ENCODE measurements around the gene FRMD8. TPM values are rescaled to one million over a fixed set of nuclear protein-coding genes. Genes with fewer than 3 reads are reported as not detected.

FRMD8 gene, protein sequence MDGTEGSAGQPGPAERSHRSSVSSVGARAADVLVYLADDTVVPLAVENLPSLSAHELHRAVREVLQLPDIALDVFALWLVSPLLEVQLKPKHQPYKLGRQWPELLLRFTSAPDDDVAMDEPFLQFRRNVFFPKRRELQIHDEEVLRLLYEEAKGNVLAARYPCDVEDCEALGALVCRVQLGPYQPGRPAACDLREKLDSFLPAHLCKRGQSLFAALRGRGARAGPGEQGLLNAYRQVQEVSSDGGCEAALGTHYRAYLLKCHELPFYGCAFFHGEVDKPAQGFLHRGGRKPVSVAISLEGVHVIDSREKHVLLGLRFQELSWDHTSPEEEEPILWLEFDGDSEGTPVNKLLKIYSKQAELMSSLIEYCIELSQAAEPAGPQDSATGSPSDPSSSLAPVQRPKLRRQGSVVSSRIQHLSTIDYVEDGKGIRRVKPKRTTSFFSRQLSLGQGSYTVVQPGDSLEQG
- total RNA-seq (2022; extraction: Qiagen RNA extraction; ENCODE audit: low read depth), result 38.6 to 57.7 TPM (median 48.3 TPM) in 5 replicates

GRCh38 chr11:65386307-65387140, at the start of gene FRMD8:
FRMD8 (plus strand) TSS chr11:65386637; CDS start chr11:65387037, 400 bp downstream.

GRCh38 chr11:65354265-65355012, 32.0 kb upstream of the FRMD8 start, which contains the start of gene TIGD3:
TIGD3 (plus strand) TSS chr11:65354751; CDS start chr11:65355809, 1,058 bp downstream.

GRCh38 chr11:65382033-65382803, 4.2 kb upstream of the FRMD8 start, which contains the start of gene SLC25A45:
SLC25A45 (minus strand) TSS chr11:65382646; CDS start chr11:65381951, 695 bp downstream.

GRCh38 chr11:65422633-65423515, 36.4 kb downstream of the FRMD8 start, which contains the start of gene NEAT1:
NEAT1 (plus strand) TSS chr11:65422798.

Other genes with a start within 250 kb of the FRMD8 start
- gene SPDYC, start 216.4 kb upstream of the FRMD8 start, total RNA-seq (2022; extraction: Qiagen RNA extraction; ENCODE audit: low read depth), result not detected in 5 replicates
- gene CAPN1, start 204.7 kb upstream of the FRMD8 start, total RNA-seq (2022; extraction: Qiagen RNA extraction; ENCODE audit: low read depth), result 90.5 to 114 TPM (median 104 TPM) in 5 replicates
- gene POLA2, start 124.7 kb upstream of the FRMD8 start, total RNA-seq (2022; extraction: Qiagen RNA extraction; ENCODE audit: low read depth), result 13.0 to 21.6 TPM (median 16.9 TPM) in 5 replicates
- gene CDC42EP2, start 71.8 kb upstream of the FRMD8 start, total RNA-seq (2022; extraction: Qiagen RNA extraction; ENCODE audit: low read depth), result 12.9 to 17.9 TPM (median 15.8 TPM) in 5 replicates
- gene DPF2, start 52.8 kb upstream of the FRMD8 start, total RNA-seq (2022; extraction: Qiagen RNA extraction; ENCODE audit: low read depth), result 38.9 to 41.1 TPM (median 39.0 TPM) in 5 replicates
- gene TIGD3, start 31.9 kb upstream of the FRMD8 start, total RNA-seq (2022; extraction: Qiagen RNA extraction; ENCODE audit: low read depth), result 0.58 to 1.2 TPM (median 0.86 TPM) in 5 replicates
- 9.8 to 12.9 TPM (median 10.9 TPM) in 5 replicates for gene SLC25A45, start 4.0 kb upstream of the FRMD8 start, total RNA-seq (2022; extraction: Qiagen RNA extraction; ENCODE audit: low read depth)
- gene NEAT1, start 36.2 kb downstream of the FRMD8 start, total RNA-seq (2022; extraction: Qiagen RNA extraction; ENCODE audit: low read depth), result 119 to 272 TPM (median 214 TPM) in 5 replicates
- 26.0 to 79.2 TPM (median 71.5 TPM) in 5 replicates for gene MALAT1, start 112.4 kb downstream of the FRMD8 start, total RNA-seq (2022; extraction: Qiagen RNA extraction; ENCODE audit: low read depth)
- 41.8 to 64.0 TPM (median 60.8 TPM) in 5 replicates for gene SCYL1, start 138.4 kb downstream of the FRMD8 start, total RNA-seq (2022; extraction: Qiagen RNA extraction; ENCODE audit: low read depth)
- 89.5 to 139 TPM (median 115 TPM) in 5 replicates for gene LTBP3, start 171.7 kb downstream of the FRMD8 start, total RNA-seq (2022; extraction: Qiagen RNA extraction; ENCODE audit: low read depth)
- 68.9 to 82.1 TPM (median 80.4 TPM) in 5 replicates for gene ZNRD2, start 183.8 kb downstream of the FRMD8 start, total RNA-seq (2022; extraction: Qiagen RNA extraction; ENCODE audit: low read depth)
- gene FAM89B, start 185.9 kb downstream of the FRMD8 start, total RNA-seq (2022; extraction: Qiagen RNA extraction; ENCODE audit: low read depth), result 27.5 to 57.1 TPM (median 48.3 TPM) in 5 replicates
- gene EHBP1L1, start 189.4 kb downstream of the FRMD8 start, total RNA-seq (2022; extraction: Qiagen RNA extraction; ENCODE audit: low read depth), result 26.8 to 46.1 TPM (median 41.0 TPM) in 5 replicates
- gene KCNK7, start 209.2 kb downstream of the FRMD8 start, total RNA-seq (2022; extraction: Qiagen RNA extraction; ENCODE audit: low read depth), result 0.21 to 1.4 TPM (median 0.57 TPM) in 5 replicates
- gene MAP3K11, start 227.6 kb downstream of the FRMD8 start, total RNA-seq (2022; extraction: Qiagen RNA extraction; ENCODE audit: low read depth), result 37.5 to 55.8 TPM (median 50.4 TPM) in 5 replicates
- 24.0 to 39.4 TPM (median 33.5 TPM) in 5 replicates for gene PCNX3, start 229.1 kb downstream of the FRMD8 start, total RNA-seq (2022; extraction: Qiagen RNA extraction; ENCODE audit: low read depth)